ENCODE measurements around the gene MYO1E.
"Not testable (repeated sequence)": the region's sequence is repeated elsewhere in the genome, so short reads cannot be mapped to it uniquely, and the experiment has no call there.

Gene MYO1E

DNA sequence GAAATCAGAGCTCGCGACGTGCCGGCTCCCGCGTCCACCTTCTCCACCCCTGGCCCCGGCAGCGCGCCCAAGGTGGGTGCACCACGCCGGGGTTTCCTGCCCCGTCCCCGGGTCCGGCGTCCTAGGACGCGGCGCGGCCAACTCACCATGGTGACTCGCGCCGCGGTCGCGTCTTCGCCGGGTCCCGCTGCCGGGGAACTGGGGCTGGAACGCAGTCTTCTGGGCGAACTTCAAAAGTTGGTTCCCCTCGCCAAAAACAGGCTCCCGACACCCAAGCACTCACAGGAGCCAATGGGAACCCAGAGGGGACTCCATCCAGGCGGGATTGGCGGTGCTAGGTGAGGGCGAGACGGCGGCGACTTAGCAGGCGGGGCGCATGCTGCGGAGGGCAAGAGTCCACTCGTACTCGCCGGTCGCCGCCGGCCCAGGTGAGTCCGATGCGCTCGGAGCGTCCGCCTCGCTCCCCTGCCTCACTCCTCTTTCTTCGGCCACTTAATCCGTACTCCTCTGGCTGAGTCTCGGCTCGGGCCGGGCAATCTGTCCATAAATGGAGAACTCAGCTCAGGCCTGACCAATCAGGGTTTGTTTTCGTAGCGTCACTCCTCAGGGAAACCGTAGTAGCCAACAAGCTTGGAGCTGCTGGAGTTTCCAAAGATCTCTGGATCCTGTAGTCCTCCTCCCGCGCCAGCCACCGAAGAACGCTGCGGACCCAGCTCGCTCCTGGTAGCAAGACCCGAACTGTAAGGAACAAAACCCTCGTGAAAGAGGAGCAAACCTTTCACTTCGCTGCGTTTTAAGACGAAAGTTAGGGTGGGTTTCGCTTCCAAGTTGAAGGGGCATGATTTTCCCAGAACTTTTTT, at the start of gene MYO1E:
MYO1E (minus strand) TSS at position 520 of the 860 bp plus-strand sequence; CDS start at position 149, 371 bp downstream.
- DNase-seq = peak; percentile 95

DNA sequence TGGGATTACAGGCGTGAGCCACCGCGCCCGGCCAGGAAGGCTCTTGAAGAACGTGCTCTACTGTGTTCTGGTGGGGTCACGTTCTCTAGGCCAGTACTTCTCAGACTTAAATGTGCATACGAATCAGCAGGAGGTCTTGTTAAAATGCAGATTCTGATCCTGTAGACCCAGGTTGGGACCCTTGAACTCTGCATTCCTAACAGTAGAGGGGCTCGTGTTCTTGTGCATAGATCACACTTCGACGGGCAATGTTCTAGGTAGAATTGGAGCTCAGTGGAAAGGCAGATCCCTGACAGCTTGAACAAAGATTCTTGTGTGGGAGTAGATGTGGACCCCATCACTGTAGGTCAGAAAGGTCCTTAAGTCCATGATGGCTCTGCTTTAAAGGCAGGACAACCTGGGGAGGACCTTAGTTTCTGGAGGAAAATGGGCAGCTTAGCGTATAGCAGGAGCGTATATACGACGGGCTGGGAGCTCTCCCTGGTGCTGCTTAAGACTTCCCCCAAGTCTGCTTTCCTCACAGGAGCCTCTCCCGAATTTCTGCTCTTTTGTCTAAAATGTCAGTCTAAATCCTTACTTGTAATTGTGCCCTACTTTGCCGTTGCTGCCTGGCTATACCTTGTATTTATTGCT, 48.4 kb upstream of the MYO1E start:
- no peak for DNase-seq

DNA sequence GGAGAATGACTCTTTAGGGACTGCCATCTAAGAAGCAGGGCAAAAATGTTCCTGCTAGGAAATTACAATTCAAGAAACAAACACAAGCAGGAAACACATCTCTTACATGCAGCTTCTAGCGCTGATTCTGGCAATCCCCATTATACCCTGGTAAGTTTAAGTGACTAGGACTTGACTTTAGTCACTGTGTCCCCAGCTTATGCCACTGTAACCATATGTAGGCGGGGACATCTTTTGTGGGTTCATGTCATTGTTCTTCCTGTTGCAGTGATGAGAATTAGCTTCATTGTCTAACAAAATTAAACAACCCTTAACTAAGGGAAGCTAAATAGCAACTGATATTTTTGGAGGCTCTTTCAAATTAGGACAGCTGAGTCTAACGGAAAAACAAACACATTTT, 47.4 kb upstream of the MYO1E start:
- DNase-seq = no peak

DNA sequence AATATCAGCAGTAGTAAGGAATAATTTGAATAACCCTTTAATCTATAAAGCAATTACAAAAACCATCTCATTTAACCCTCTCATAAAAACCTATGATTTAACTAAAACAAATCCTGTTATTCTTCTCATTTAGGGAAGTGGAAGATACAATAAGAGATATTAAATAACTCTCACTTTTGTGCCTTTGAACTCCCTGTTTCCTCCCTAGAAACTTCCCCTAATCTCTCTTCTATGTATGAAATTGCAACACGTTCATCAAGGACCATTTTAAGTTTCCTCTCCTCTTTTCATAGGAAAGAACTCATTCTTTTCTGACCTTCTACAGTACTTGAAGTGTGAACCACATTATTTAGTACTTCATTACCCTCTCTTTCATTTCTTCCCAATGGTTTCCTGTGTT, 46.5 kb upstream of the MYO1E start:
- no peak for DNase-seq

DNA sequence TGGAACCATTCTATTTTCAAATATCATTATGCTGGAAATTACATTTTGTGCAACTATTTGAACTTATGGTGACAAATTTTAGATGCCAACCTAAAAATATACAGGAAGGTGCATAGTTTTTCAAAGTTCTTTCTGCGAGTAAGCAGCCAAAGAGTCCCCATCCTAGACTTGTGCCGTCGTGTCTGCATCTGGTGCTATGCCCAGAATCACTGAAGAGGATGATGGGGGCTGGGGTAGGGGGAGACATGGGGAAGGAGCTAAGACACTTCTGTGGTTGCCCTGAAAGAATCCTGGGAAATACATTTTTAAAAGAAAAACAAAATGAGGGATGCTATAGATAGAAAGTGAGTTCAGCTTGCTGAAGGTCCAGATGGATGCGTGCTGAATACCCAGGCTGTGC, 44.1 kb upstream of the MYO1E start:
- no peak for DNase-seq

DNA sequence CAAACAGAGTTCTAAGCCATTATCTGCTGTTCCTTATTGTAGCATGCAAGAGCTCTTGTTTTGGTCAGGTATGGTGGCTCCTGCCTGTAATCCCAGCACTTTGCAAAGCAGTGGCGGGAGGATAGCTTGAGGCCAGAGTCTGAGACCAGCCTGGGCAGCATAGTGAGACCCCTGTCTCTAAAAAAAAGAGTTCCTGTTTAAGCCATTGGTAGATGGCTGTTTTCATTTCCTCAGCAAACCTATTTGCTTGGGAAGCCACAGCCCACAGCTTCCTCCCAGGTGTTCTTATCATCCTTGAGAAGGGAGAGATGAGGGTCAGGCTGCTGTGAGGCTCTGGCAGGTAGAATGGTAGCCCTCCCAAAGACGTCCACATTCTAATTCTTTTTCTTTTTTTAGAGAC, 40.9 kb upstream of the MYO1E start:
- DNase-seq = no peak

DNA sequence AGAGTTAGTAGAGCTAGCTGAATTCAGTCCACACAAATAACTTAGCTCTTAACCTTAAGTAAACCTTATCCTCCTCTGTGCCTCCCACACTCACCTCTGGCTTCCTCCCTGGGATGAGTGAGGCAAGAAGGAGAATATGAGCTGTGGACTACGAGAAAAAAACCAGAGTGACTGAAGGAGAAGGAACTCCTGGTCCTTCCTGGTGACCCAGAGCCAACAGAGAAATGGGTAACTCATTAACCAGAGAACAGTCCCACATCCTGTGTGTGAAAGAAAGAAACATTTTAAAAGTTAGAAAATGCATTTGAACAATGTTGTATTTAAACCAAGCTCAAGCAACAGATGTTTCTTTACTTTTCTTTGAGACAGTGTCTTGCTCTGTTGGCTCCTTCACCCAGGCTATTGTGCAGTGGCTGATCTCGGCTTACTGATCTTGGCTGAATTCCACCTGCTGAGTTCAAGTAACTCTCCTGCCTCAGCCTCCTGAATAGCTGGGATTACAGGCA, 37.8 kb upstream of the MYO1E start:
- DNase-seq = peak; percentile 61

DNA sequence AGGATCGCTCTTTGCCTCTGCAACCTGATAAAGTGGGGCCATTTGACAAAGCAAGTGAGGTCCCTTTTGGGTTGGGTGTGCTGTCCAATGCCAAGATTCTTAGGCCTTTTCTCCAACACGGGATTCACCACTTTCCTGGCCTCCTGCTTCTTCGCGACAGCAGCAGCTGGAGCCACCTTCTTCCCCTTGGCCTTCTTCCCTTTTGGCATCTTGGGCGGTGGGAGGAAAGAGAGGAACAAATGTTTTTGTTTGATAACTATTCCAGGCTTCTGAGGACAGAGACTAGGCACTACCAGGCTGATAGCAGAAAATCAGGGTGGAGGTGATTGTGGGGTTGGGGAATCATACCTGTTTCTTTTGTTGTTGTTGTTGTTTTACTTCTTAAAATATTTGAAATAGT, 35.3 kb upstream of the MYO1E start:
- no peak for DNase-seq

DNA sequence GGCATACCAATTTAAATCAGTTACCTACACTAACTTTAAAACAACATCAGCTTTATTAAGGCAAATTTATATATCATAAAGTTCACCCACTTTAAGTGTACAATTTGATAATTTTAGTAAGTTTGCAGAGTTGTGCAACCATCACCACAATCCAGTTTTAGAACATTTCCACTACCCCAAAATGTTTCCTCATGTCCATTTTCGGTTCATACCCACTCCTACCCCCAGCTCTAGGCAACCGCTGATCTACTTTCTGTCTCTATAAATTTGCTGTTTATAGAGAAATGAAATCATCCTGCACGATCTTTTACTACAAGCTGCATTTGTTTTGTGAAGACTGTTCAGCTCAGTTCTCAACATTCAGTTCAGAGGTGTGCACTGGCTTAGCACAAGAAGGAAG, 33.8 kb upstream of the MYO1E start:
- DNase-seq = no peak

DNA sequence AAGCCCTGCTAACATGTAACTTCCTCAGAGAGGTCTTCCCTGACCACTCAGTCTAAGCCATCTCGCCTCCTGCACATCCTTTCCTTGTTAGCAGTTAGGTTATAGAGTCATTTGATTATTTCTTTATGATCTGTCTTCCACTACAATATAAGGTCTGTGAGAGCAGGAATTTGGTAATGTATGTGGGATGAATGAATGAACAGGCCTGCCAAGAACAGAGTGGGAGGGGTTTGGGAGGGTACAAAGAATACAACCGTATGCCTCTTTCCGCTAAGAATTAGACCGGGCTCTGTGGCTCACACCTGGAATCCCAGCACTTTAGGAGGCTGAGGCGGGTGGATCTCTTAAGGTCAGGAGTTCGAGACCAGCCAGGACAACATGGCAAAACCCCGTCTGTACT, 32.4 kb upstream of the MYO1E start:
- DNase-seq = no peak

DNA sequence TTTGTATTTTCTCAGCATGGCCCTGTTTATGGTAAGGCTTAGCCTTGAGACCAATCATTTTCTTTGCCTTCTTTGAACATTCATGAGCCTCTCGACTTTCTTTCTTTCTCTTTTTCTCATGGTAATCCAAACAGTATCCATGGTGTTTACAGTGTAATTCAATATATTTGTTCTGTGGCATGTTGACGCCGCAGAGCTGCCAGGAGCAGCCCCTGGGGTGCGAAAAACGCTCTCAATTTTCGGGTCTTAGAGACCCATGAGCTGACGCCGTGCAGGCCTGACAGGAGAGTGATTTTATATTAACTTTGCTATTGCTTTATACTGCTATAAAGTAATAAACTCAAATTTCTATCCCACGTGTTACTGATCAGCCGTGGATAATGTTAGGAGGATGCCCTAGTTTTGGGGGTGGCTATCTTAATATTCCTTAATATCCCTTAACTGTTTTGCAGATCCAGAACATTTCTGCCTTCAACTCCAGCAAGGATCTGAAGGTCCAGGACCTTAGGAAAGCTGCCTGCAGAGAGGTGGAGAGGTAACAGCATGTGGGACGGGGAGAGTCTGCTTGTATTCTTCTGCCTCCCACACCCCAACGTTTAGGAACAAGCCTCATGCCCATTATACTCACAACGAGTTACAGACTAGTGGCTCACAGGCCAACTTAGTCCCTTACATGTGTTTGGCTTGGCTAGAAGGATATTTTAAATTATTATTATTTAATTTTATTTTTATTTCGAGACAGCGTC, 29.3 kb upstream of the MYO1E start:
- DNase-seq = peak; percentile 78

DNA sequence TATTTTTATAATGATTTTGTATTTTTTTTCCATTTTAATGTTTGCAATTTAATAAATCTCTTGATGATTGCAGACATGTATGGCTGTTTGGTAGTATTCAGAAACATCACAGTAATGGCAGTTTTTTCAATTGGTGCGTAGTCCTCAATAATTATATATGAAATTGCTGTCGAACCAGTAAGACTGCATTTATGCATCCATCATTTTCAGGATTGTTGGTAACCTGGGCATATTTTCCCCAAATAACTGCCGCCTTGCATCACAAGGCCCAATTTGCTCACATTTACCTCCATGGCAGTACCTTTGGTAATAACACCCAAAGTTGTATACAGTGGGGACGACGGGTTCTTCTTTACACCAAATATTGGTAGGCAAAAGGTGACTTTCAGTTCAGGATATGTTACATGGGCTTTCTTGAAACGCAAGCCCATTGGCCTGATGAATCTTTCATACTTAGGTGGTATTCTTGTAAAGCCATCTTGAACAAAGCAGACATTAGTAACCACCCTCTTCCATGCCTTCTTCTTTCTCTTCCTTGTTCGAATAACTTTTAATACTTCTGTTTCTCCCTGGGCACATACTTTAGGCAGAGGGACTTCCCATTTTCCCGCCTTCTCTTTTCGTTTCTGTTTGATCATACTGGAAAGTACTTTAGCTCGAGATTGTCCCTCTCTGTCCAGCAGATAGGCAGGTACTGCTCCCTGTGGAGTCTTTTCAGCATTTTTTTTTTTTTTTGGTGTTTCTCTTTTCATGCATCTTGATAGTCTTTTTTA, 28.6 kb upstream of the MYO1E start:
- peak; percentile 67 for DNase-seq

DNA sequence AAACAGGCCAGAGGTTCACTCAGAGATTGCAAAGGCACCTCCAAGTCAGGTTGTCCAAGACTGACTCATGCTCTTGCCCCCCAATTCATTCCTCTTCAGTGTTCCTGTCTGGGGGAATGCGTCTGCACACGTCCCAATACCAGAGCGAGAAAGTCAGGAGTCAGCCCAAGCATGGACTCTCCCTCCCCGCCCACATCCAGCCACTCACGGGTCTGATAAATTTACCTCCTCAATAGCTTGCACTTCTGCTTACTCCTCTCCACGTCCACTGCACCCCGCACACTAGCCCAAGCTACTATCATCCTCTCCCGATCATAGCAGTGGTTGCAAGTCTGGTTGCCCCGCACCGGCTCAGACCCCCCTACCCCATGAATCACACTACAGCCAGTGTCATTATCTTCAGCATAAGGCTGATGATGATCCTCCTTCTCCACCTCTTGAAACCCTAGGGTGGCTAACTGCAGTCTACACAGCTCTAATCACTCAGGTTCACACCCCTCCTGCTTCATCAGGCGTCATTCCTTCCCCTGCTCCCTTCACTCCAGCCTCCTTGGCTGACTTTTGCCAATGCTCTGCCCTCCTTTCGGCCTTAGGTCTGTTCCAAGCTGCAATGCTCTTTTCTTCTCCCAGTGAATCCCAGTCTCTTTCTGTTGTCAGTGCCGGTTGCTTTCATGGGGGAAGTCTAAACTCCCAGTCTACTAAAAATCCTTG, 27.6 kb upstream of the MYO1E start:
- no peak for DNase-seq

DNA sequence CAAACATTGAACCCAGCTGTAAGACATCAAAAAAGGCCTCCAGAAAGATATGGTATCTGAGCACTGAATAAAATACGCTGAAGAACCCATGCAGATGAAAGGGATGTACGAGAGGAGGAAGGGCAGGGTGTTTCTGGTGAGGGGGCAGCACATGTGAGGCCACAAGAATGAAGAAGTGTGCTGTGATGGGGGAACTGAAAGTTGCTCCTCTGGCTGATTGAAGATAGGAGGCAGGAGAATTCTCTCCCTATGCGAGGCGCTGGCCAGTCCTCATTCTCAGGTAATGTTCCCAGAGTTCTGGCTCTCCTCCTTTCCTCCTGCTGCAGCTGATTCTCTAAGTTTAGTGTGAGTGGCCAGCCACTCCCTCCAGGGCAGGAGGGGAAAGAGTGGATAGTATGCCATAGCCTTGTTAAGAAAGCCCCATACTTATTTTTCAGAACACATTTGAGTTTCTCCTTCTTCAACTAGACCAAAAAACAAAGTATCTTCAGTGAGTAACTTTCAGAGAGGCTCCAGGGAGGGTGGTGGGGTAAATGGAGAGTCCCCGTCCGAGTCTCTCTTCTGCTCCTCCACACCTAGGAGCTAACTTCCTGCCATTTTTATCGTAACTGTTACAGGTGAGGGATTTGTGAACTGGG, 26.9 kb upstream of the MYO1E start:
- DNase-seq = no peak

DNA sequence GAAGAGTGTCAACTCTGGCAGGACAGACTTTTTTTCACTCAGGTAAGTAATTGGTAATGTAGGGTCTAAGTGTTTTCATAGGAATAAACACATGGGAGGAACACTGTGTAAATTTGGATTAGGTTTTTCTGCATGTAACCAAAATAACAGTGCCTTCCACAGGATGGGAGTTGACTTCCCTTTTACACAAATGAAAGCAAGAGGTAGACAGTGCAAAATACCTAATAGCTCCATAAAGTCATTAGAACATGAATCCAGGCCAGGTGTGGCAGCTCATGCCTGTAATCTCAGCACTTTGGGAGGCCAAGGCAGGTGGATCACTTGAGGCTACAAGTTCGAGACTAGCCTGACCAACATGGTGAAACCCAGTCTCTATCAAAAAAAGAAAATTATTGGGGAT, 25.5 kb upstream of the MYO1E start:
- no peak for DNase-seq

DNA sequence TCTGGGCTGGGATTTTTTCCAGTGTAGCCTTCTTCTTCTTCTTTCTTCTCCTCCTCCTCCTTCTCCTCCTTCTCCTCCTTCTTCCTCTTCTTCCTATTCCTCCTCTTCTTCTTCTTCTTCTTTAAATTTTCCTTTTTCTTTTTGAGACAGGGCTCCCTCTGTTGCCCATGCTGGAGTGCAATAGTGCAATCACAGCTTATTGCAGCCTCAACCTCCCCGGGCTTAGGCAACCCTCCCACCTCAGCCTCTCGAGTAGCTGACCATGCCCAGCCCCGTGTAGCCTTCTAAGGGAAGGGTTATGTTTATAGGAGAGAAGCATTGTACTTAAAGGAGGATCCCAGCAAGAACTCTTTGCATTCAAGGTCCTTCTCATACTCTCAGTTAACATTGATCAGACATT, 24.0 kb upstream of the MYO1E start:
- DNase-seq = no peak

DNA sequence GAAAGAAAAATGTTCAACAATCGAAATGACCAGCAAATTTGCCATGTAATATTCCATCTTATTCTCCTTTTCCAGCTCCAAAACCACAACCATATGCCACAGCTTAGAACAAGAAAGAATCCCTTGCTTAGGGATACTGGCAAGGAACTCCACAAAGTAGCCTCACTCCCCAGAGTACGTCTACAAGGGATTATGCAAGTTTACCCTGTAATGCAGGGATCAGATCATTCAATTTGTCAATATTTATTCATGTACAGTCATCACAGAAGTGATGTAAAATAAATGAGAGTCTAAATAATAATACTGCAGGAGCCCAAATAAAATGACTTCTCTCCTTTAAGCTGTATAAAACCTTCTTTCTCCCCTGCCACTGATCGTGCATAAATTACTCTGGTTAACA, 23.5 kb upstream of the MYO1E start:
- peak; percentile 46 for DNase-seq

DNA sequence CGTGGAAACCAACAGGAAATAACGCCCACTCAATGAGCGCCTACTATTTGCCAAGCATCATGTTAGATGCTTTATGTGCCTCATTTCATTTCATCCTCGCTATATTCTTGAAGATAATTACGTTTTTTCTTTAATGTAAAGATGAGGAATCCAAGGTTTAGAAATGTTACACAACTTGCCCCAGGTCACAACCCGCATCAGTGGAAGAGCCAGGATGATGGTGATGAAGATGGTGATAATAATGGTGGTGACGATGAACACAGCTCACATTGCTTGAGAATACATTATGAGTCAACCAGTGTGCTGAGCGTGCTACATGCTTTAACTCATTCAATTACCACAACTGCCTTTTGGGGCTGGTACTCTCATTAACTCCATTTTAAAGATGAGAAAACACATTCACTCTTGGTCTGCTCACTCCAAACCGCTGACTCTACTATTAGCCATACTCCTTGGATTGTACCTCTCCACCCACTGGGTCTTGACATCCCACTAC, 21.5 kb upstream of the MYO1E start:
- DNase-seq = no peak

DNA sequence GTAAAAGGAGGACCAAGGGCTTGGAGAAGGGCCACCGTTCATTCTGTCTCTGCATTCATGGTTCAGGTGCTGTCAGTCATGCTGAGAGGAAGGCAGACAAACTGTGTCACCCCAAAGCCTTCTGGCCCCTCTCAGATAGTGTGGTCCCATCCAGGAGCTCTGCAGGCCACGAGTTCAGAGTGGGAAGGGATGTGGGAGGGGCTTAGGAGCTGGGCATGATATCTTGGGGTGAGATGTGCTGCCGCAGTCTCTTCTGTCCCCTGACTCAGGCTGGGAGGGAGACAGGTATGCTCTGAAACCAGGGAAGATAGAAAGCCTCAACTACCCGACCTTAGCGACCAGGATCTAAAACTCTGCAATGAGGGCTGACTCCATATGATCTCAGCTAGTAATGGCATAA, 19.6 kb upstream of the MYO1E start:
- no peak for DNase-seq

DNA sequence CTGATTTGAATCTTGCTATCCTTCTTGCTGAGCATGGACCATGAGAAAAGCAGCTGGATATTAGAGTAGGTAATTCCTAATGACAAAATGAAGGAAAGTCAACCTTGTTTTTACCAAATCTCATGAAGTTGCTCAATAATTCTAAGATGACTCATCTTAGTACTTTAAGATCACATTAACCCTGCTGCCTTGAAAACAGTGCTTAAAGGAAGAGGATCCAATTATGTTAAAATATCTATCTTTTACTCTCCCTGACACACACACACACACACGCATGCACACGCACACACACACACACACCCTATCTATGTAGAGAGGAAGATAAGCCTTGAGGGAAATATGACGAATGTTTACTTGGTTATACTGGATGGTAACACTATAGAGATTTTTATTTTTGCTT, 16.0 kb upstream of the MYO1E start:
- DNase-seq = no peak

DNA sequence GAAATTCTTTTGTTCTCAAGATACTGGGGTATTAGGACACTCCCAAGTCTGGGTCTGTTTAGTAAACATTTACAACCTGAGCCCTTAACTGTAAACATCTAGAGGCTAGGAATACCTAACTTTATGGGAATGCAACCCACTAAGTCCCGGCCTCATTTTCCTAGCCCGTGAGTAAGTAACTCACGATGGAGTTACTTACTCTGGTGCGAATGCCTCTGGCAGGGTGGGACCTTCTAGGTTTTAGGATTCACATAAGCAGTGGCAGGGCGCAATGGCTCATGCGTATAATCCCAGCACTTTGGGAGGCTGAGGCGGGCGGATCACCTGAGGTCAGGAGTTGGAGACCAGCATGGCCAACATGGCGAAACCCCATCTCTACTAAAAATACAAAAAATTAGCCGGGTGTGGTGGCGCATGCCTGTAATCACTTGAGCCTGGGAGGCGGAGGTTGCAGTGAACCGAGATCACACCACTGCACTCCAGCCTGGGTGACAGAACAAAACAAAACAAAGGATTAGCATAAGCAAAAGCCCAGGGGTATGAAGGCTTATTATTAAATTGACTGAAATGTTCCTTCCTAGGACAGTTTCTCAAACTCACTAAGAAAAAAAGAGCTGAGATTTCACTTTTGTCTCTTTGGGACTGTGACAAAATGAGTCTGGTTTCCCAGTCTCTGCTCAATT, 14.7 kb upstream of the MYO1E start:
- not testable (repeated sequence) for DNase-seq

Data from DMS53 (cell line).